Measurements from ENCODE around the gene TVP23A.

DNA sequence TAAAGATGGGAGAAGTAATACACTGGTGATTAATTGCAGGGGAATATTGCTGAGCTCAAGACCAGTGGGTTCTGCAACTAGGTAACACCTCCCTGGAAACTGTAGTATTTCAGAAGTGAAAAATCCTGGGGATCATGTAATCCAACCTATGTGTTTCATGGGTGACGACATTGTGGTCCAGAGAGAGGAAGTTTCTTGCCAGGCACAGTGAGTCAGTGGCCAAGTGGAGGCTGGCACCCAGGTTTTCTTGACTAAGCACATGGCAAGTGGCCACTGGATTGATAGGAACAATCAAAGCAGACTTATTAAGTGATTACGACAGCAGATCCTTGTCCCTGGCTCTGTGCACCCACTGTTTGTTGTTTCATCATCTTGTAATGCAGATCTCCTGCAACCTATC is 43.8 kb upstream of the TVP23A start:
- TF ChIP-seq, protein P1, sequence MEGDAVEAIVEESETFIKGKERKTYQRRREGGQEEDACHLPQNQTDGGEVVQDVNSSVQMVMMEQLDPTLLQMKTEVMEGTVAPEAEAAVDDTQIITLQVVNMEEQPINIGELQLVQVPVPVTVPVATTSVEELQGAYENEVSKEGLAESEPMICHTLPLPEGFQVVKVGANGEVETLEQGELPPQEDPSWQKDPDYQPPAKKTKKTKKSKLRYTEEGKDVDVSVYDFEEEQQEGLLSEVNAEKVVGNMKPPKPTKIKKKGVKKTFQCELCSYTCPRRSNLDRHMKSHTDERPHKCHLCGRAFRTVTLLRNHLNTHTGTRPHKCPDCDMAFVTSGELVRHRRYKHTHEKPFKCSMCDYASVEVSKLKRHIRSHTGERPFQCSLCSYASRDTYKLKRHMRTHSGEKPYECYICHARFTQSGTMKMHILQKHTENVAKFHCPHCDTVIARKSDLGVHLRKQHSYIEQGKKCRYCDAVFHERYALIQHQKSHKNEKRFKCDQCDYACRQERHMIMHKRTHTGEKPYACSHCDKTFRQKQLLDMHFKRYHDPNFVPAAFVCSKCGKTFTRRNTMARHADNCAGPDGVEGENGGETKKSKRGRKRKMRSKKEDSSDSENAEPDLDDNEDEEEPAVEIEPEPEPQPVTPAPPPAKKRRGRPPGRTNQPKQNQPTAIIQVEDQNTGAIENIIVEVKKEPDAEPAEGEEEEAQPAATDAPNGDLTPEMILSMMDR (IDR thresholded peaks at IDR 0.05), result no peak
- no peak for TF ChIP-seq ZFX (IDR thresholded peaks at IDR 0.05; ENCODE audit: borderline replicate concordance)
